ENCODE measurements around the gene ZNF784.
"Not testable (repeated sequence)": the region's sequence is repeated elsewhere in the genome, so short reads cannot be mapped to it uniquely, and the experiment has no call there.

The ZNF784 gene

DNA sequence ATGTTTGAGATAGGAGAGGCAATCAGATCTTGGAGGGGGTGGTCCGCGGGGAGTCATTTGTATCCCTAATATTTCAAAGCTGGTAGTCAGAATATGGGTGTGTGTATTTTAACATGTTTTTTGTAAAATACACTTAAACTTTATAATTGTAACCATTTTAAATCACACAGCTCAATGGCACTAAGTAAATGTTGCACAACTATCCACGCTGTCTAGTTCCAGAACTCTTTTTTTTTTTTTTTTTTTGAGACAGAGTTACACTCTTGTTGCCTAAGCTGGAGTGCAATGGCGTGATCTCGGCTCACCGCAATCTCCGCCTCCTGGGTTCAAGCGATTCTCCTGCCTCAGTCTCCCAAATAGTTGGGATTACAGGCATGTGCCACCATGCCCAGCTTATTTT lies 40.5 kb downstream of the ZNF784 start:
- not testable (repeated sequence) for H3K9me3 Mint-ChIP-seq, H3K4me3 Mint-ChIP-seq, ATAC-seq, DNase-seq, H3K27ac Mint-ChIP-seq, H3K27me3 Mint-ChIP-seq
- H3K4me1 Mint-ChIP-seq = peaks cover 54% of the 10 kb centered on the region

GRCh38 chr19:55582284-55582683 lies 42.1 kb downstream of the ZNF784 start:
- not testable (repeated sequence) for H3K4me3 Mint-ChIP-seq, H3K27ac Mint-ChIP-seq

GRCh38 chr19:55581823-55582223 lies 42.5 kb downstream of the ZNF784 start:
- H3K9me3 Mint-ChIP-seq = no peaks in the 10 kb centered on the region
- no peak overlapping the region for H3K4me3 Mint-ChIP-seq
- no peak overlapping the region for H3K27ac Mint-ChIP-seq
- peaks cover 46% of the 10 kb centered on the region for H3K4me1 Mint-ChIP-seq
- H3K27me3 Mint-ChIP-seq = no peaks in the 10 kb centered on the region
- ATAC-seq (no peak), DNase-seq (no peak)

More at GRCh38 chr19:55582284-55582683, 42.1 kb downstream of the ZNF784 start:
- peaks cover 51% of the 10 kb centered on the region for H3K4me1 Mint-ChIP-seq
- not testable (repeated sequence) for DNase-seq, ATAC-seq, H3K27me3 Mint-ChIP-seq, H3K9me3 Mint-ChIP-seq

- no peak for DNase-seq
- H3K9me3 Mint-ChIP-seq = no peaks in the 10 kb centered on the region
- H3K27me3 Mint-ChIP-seq = no peaks in the 10 kb centered on the region
- ATAC-seq = peak; percentile 49
- H3K4me3 Mint-ChIP-seq = peak overlapping the region; percentile 80 to 93
- peak overlapping the region; percentile 62 to 77 for H3K27ac Mint-ChIP-seq
- H3K4me1 Mint-ChIP-seq = peaks cover 41% of the 10 kb centered on the region
These were observed 43.1 kb downstream of the ZNF784 start for GRCh38 chr19:55581145-55581822.

GRCh38 chr19:55580628-55581144 lies 43.7 kb downstream of the ZNF784 start, which contains the start of gene ZNF579:
ZNF579 (minus strand) TSS chr19:55580848; CDS start chr19:55579639, 1,209 bp downstream.
- Mint-ChIP-seq H3K27me3 (no peaks in the 10 kb centered on the region), H3K27ac (peak within 1 kb of the TSS; percentile 77 to 93), H3K9me3 (no peaks in the 10 kb centered on the region), H3K4me3 (peak within 1 kb of the TSS; percentile 80 to 93), H3K4me1 (peaks cover 35% of the 10 kb centered on the region)
- ATAC-seq (peak; percentile 74), DNase-seq (peak; percentile 73 to 83)

DNA sequence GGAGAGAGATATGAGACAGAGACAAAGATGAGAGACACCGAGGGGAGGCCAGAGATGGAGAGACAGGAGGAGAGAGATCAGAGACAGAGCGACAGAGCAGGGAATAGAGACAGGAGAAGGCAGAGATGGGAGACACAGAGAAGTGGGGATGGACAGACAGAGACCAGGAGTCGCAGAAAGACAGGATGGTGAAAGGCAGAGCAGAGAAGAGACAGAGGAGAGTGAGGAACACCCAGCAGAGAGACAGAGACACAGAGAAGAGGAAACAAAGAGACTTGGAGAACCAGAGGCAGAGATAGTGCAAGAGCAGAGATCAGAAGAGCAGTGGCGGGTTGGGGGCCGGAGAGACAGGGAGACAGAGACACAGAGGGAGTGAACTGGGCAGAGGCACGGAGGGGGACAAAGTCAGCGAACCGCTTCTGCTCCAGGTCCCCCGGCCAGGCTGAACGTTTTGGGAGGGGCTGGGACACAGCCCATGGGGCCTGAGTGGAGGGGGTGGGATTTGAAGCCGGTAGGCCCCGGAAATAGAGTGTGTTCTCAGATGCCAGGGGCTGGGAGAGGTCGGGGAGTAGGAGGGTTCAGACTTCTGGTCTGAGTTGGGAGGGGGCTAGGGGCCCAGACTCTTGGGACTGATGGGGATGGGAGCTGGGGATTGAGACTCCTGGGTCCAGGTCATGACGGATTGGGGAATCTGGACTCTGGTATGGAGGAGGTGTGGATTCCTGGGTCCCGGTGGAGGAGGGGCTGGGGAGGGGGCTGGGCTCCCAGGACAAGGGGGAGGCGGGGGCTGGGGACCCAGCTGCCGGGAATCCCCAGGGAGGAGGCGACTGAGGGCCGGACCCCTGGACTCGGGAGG lies 44.4 kb downstream of the ZNF784 start:
- no peaks in the 10 kb centered on the region for H3K27me3 Mint-ChIP-seq
- H3K4me3 Mint-ChIP-seq = peak overlapping the region; percentile 80 to 93
- DNase-seq (no peak), ATAC-seq (peak; percentile 13)
- H3K27ac Mint-ChIP-seq = peak overlapping the region; percentile 21 to 93
- H3K9me3 Mint-ChIP-seq = no peaks in the 10 kb centered on the region
- peaks cover 28% of the 10 kb centered on the region for H3K4me1 Mint-ChIP-seq

GRCh38 chr19:55578761-55579747 lies 45.3 kb downstream of the ZNF784 start:
- Mint-ChIP-seq H3K4me1 (peaks cover 22% of the 10 kb centered on the region), H3K9me3 (no peaks in the 10 kb centered on the region), H3K27me3 (no peaks in the 10 kb centered on the region), H3K27ac (no peak overlapping the region), H3K4me3 (peak overlapping the region; percentile 80 to 93)
- ATAC-seq (peak; percentile 21), DNase-seq (no peak)

DNA sequence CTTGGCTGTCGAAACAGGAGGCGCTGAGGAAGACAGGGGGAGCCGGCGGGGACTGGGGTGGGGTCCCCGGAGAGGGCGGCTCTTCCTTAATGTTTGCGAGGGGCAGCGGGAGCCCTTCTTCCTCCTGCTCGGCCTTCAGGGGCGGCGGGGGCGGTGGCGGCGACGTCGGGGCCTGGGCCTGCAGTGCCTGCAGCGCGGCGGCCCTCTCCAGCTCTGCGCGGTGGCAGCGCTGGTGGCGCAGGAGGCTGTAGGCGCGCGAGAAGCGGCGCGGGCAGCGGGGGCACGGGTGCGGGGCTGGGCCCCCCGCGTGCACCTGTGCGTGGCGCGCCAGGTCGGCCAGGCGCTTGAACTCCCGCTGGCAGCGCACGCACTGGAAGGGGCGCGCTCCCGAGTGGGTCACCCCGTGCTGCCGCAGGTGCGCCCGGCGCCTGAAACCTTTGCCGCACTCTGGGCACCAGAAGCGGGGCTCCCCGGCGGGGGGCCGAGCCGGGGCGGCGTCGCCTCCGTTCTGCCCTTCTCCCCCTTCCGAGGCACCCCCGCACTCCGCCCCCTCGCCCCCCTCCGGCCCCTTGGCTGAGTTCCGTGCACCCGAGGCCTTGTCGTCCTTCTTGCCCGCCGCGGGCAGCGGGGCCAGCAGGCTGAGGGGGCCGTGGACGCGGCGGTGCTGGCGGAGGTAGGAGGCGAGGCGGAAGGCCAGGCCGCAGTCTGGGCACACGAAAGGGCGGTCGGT lies 46.2 kb downstream of the ZNF784 start:
- H3K4me3 Mint-ChIP-seq = no peak overlapping the region
- ATAC-seq = peak; percentile 24
- H3K27me3 Mint-ChIP-seq = no peaks in the 10 kb centered on the region
- no peak overlapping the region for H3K27ac Mint-ChIP-seq
- no peaks in the 10 kb centered on the region for H3K9me3 Mint-ChIP-seq
- no peak for DNase-seq
- peaks cover 22% of the 10 kb centered on the region for H3K4me1 Mint-ChIP-seq

GRCh38 chr19:55576746-55577145 lies 47.6 kb downstream of the ZNF784 start:
- Mint-ChIP-seq H3K27ac (no peak overlapping the region), H3K27me3 (no peaks in the 10 kb centered on the region), H3K4me3 (no peak overlapping the region), H3K9me3 (no peaks in the 10 kb centered on the region), H3K4me1 (peaks cover 16% of the 10 kb centered on the region)
- no peak for ATAC-seq
- no peak for DNase-seq

GRCh38 chr19:55573929-55574328 lies 50.4 kb downstream of the ZNF784 start:
- H3K4me3 Mint-ChIP-seq, DNase-seq, H3K27ac Mint-ChIP-seq, H3K4me1 Mint-ChIP-seq, ATAC-seq, H3K27me3 Mint-ChIP-seq, H3K9me3 Mint-ChIP-seq: not testable (repeated sequence)

Data from stimulated activated naive CD8-positive, alpha-beta T cell treated with anti-CD3 and anti-CD28 coated beads, Interleukin-15, amount 100 ng/mL, for 72 hours (primary cell).